DMS 273 (cell line): ENCODE results near the gene TMEM255B.
A peak's percentile ranks its signal among the peaks of the same experiment; 100 is the strongest.

Source experiments
- DNase-seq: peaks from one replicate; lab custom pipeline; 2025; ENCODE audit not compliant: unreplicated experiment; lab: John Stamatoyannopoulos, UW

The TMEM255B gene

DNA sequence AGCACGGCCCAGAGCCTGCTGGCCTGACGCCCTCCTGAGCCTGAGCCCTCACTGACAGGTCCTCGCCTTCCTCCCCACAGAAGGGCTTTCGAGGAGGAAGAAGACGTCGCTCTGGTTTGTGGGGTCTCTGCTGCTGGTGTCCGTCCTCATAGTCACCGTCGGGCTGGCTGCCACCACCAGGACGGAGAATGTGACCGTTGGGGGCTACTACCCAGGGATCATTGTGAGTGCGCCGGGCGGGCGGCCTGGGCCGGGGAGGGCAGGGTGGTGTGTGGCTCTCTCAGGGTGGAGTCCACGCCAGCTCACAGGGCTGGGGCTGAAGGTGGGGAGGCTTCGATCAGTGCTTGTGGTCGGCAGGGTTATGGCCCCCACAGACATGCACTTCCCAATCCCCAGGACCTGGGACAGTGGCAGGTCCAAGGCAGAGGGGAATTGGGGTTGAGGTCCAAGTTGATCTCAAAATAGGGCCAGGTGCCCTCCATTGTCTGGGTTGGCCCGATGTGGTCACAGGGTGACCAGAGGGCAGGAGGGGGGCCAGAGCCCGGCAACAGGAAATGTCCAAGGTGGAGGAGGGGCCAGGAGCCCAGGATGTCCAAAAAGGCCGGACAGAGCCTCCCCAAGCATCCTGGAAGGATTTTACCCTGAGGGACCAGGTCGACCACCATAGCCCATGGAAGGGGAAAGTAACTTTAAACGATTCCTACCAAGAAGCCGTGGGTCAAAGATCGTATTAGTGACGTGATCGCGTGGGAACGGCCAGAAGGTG lies 7.2 kb downstream of the TMEM255B start:
- DNase-seq: no peak

DNA sequence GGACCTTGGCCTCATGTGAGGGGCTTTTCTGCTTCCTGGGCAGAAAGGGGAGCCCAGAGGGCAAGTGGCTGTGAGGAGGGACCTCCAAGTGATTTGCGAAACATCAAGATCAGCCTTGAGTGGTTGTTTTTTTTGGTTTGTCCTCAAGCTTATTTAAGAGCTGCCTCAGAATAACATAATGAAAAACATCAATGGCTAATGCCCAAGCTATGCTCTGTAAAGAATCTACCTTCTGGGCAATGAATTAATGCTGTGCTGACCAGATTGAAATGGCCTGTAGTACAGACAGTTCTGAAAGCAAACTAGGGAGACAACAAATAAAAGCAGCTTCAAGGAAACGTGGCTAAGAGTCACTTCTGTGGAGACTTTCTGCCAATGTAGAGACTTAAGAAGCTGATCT lies 8.3 kb downstream of the TMEM255B start:
- no peak for DNase-seq

DNA sequence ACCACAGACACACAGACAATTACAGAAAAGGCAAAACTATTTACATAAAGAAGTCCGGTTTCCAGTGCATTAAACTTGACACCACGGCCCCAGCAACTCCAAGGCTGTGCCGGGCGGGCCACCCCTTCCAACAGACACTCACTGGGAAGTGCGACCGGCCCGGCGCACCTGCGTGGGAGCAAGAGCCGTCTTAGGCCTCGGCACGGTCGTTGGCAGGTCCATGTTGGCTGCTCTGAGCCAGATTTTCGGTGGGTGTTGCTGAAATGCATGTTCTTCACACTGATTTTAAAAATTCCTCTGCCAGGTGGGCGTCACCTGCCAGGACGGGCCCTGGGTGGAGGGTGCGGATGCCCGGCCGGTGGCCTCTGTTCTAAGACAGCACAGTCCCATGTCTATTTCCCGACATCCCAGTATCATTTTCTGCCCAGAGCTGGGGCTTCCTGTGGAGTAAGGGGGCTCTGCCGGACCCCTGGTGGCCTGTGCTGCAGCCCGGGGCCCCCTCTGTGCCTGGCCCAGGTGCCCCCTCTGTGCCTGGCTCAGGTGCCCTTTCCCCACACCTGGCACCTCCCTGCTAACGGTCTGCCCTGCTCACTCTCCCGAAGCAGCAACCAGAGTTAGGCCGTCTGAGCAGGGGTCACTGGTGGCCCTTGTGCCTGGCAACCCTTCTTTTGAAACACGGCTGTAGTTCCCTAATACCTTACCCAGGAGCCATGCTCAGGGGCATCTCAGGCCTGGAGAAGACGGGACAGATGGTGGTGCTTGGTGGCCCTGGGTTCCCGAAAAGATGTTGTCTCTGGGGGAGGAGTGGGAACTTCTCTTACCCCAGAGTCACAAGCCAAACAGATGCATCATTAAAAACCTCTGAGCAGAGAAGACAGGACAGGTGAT lies 9.2 kb downstream of the TMEM255B start:
- DNase-seq: no peak

DNA sequence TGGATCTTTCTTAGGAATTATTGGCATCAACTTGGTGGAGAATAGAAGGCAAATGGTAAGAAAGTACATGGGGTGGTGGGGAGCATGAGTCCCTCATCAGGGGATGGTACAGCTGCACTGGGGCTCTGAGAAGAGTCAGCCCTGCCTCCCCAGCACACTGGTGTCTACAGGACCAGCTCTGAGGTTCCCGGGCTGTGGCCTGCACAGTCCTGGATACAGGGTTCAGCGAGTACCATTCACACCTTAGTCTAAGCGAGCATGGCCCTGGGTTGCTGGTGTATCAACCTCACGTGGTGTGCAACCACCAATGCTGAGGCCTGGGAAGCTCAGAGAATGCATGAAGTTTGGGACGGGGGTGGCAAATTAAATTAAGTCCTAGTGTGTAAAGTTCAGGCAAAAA lies 10.1 kb downstream of the TMEM255B start:
- DNase-seq: no peak

DNA sequence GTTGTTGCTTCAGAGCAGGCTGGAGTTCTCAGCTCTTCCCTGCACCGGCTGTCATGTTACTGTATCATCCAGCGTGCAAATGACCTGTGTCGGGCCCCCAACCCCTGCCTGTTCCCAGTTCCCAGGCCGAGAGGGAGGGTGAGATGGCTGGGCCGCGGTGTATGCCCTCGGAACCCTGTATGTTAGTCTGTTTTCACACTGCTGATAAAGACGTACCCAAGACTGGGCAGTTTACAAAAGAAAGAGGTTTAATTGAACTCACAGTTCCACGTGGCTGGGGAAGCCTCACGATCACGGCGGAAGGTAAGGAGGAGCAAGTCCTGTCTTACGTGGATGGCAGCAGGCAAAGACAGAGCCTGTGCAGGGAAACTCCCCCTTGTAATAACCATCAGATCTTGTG lies 10.9 kb downstream of the TMEM255B start:
- DNase-seq: no peak

DNA sequence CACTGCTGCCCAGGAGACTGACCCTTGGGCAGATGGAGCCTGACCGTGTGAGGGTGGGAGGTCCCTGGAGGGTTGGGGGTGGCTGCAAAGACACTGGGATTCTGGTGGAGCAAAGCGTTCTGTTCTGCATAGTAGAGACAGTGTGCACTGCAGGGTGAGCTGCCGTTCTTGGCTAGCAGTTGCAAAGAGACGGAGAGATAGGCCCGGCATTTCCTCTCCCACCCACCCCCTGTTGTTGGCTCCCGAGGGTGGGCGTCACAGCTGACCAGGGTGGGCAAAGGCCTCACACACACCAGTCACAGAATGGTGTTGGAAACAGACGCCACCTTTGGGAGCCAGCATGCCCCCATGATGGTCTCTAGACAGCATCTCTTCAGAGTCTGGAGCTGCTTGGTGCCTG lies 11.4 kb downstream of the TMEM255B start:
- DNase-seq: no peak

DNA sequence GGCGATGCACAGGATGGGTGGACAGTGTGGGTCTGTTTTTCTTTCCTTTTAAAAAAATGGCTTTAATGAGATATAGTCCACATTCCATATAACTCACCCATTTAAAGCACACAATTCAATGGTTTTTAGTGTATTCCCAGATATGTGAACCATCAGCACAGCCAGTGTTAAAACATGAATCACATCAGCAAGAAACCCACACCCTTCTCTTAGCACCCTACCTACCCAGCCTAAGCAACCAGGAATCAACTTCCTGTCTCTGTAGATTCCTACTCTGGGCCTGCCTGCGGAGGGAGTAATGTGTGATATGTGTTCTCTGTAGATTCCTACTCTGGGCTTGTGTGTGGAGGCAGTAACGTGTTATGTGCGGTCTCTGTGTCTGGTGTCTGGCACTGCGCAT lies 11.9 kb downstream of the TMEM255B start:
- no peak for DNase-seq

DNA sequence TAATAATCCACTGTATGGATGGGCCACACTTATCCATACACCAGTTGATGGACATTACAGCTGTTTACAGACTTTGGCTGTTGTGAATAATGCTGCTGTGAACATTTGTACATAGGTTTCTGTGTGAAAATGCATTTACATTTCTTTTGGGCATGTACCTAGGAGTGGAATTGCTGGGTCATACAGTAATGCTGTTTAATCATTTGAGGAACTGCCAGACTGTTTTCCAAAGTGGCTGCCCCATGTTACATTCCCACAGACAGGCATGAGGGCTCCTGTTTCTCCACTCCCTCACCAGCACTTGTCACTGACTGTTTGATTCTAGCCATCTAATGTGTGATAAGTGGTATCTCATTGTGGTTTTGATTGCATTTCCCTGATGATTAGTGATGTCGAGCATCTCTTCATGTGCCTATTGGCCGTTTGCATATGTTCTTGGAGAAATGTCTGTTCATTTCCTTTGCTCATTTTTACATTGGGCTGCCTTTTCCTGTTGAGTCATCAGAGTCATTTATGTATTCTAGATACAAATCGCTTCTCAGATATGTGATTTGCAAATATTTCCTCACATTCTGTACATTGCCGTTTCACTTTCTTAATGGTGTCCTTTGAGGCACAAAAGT lies 12.8 kb downstream of the TMEM255B start:
- no peak for DNase-seq

DNA sequence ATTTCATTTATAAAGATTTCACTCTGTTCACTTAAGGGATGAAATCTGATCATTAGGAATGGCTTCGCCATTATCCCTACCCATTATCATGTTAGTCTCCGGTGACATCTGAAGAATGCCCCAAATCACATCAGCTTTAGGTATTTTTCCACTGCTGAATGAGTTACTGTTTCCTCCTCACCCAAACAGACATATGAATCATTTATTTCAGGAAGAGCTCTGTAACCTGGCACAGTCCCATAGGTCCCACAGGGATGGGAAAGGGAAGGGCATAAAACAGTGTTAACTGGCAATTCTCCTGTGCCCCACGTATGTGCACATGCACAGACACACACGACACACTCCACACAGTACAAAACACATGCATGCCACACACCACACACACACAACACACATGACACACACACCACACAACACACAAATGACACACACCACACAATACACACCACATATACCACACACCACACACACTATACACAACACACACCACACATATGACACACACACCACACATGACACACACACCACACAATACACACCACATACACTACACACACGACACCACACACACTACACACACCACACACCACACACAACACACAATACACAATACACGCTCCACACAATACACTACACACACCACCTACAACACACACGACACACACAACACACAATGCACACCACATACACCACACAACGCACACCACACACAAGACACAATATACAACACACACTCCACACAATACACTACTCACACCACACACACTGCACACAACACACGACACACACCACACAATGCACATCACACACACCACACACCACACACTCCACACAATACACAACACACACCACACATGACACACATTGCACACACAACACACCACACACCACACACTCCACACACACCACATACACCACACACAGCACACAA lies 15.4 kb downstream of the TMEM255B start:
- no peak for DNase-seq

DNA sequence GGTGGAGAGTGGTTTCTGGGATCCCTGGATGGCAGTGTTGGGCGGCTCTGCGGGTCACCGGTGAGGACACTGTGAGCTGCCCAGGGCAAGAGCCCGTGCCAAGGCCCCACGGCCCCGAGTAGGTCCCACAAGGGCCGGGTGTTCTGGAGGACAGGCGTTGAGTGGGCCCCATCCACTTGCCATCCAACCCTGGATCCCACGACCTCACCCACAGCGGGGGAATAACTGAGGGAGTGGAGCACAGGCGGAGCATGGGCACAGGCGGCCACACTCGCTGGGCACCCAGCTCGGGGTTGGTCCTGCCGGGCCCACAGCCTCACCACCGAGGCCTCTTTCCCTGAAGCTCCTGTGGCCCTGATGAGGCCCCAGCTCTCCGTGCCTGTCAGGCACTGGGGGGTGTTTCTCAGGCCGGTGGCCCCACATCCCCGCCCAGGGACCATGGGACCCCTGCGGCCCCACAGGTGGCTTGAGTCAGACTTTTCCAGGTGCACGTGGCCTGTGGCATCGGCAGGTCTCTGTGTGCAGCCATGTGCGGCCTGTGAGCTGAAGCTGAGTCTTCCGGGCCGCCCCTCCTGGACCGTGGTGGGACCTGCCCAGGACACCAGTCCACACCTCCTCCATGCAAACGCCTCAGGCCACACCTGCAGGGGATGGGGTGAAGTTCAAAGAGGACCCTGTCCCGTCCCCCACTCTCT lies 16.6 kb downstream of the TMEM255B start:
- no peak for DNase-seq

DNA sequence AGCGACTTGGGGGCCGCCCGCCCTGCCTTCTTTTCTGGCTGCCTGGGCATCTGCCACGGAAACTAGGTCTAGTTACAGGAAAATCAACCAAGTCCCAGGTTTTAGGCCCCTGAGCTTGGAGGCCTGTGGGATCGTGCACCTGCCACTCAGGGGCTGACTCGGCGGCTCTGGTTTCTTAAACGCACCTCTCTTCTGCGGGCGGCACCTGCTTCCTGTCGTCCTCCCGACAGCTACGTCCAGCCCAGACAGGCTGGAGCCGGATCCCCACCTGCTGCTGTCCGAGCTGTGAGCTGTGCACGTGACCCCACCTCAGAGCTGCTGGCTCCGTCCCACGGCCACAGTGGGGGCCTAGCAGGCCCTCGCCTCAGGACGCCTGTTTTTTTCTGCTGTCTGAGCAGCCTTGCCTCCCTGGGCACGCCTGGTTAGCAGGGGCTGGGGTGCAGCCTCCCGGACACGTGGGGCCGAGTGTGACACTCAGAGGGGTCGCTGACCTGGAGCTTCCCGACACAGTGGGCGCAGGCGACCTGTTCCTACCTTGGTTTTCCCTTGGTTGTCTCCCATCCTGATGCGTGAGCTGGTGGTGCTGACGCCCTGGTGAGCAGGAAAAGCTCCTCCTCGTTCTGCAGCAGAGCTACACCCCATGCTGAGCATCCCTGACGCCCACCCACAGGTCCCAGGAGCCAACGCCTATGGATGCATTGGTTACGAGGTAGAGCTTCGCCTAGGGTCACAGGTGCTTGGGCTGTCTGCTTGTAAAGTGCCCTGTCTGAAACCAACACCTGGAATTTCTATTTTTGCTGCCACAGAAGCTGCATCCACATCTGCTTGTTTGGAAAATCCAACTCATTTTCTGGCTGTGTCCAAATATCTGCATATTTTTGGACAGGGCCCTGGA lies 17.5 kb downstream of the TMEM255B start:
- DNase-seq: no peak

DNA sequence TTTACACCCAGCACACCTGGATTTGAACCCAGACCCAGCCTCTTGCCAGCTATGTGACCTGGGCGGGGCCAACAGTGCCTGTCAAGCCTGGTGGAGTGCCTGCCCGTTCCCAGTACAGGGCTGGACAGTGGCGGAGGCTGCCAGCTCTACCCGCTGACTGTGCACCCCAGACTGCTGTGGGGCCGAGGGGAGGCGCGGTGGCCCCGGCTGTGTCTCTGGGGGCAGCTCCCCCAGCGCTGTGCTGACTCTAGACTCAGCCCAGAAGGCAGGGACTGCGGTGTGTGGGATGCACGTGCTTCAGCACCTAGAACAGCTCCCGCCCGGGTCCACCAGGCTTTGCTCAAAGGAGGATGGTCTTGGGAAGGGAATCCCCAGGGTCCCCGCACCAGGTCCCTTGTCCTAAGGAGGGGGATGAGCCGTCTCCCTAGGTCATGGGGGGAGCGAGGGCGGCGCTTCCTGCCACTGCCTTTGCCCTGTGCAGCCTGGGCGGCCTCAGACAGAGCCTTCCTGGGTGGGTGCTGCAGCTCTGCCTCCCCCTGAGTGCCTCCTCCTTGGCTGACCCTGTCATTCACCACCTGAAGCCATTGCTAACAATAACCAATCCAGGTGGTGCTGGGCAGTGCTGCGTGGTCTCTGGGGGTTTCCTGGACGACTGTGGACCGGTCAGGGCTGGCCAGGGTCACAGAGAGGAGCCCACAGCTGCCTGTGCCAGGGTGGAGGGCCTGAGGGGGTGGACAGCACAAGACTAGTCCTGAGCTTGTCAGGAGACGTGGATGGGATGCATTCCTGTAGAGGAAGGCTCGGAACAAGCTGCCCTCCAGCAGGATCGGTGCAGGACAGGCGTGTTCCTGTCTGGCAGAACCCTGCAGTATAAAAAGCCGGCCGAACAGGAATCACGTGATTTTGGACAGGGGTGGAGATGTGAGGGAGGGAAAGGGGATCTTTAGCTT lies 18.6 kb downstream of the TMEM255B start:
- DNase-seq: peak; percentile 5

DNA sequence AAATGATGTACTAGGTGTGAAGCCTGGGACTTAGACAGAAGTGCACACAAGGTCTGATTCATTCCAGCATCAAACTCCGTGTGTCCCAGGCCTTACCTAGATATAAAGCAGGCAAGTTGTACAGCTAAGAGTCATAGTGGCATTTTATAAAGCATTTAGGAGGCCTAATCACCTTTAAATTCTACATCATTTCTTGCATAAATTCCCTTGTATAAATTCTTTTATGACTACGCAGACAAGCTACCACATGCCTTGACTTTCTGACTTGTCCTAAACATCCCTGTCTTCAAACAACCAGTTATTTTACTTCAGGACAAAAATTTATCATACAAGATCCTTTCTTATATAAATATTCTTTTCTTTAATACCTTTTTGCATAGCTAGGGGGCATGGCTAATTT lies 22.5 kb downstream of the TMEM255B start:
- DNase-seq: no peak

DNA sequence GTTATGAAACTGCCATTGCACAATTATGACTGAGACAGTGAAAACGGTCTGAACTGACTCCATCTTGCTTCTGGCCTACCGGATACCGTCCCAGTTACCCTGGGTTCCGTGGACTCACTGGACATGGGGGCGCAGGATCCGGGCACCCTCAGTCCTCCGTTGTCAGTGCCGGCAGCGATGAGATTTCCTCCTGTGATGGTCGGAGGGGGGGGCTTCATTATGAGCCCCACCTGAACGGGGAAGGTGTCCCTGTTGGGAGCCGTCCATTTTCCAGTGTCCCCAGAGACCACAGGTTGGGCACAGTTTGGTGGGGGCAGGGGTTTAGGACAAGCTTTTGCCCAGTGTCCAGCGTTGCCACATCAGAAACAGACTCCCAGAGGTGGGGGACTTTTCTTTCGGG lies 23.4 kb downstream of the TMEM255B start:
- no peak for DNase-seq

DNA sequence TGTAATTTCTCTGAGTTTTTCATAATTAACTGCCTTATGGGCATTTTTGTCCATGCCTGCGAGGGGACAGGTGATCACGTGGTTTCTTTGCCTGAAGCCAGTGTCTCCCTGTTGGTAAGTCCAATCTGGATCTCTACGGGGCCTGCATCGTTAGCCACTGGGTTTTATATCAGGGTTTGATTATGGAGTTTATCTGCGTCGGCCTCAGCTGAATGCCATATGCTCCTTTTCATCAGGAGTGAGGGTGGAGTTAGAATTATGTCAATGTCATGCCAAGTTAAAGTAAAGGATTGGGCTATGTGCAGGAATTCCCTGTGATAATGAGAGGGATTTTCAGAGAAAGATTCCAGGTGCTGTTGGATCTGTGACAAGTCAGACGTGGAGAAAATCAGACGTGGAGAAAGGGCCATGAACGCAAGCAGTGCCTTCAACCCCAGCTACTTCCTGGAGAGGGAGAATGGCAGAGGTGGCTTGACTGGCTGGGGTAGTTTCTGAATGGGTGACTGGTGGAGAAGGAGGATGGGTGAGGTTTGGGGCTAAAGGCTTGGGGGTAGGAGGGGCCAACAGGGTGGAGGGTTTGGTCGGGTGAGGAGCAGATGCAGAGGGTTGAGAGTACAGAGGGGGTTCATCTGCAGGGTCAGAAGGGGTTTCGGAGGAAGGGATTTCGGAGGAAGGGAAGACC lies 24.3 kb downstream of the TMEM255B start:
- no peak for DNase-seq

DNA sequence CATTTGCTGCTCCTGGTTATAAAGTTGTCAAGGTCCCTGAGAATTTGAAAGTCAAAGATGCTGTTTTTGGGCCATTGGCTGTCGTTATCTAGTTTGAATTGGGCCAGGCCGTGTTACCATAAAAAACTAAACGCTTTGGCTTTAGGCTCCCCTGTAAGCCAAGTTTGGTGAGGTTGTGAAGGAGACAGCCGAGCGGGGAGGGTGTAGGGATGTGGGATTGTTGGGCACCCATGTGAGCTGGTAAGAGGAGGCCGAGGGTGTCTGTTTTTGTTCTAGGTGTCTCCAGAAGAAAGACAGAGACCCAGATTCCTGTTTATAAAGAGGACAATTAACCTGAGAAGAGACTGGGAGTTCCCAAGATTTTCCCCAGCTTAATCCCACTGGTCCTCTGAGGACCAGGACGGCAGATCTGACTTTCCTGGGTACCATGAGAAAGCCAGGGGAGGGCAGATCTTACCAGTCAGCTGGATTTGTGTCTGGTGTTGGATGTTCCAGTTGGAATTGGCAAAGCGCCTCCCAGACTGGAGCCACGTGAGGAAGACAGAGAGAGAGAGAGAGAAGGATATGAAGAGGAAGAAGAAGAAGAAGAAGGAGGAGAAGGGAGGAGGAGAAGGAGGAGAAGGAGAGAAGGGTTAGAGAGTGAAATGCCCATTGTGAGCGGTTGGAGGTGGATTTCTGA lies 25.1 kb downstream of the TMEM255B start:
- no peak for DNase-seq

DNA sequence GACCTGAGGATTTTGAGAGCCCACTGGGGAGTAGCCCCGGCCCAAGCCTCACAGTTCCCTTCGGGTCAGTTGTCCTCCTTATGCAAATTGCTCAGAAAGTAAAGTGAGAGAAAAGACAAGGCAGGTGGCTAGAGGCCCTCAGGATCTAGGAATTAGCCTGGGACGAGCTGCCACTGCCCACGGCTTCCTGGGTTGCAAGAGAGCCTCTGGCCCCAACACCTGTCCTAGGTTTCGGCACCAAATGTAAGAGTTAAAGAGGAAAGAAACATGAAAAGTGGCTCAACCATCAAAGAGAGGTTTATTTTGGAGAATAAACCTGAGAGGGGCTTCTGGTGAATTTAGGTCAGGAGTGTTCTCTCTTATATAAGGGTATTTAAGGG lies 25.6 kb downstream of the TMEM255B start:
- no peak for DNase-seq
